Uterus (tissue), 2 donors: ENCODE data around the gene ZNF391.
"Not testable (repeated sequence)": the region's sequence is repeated elsewhere in the genome, so short reads cannot be mapped to it uniquely, and the experiment has no call there.

Experiments
- POLR2A ChIP-seq, 2 donors: fragments of 450-650 bp; IDR thresholded peaks; one replicate each; pipeline ENCODE4 v1.6.1; 2016; ENCODE audit warnings: antibody characterized with exemption in 2 of 2, mild to moderate bottlenecking in 1 of 2, moderate library complexity in 1 of 2
- TF ChIP-seq, protein P1 (sequence below), 4 experiments: fragments of 200-600 bp in 2 of 4; fragments of 450-650 bp in 2 of 4; sonication (generic) in 2 of 4; IDR thresholded peaks; one replicate each; pipeline ENCODE4 v1.5.1; 2016 to 2019; ENCODE audit warnings: antibody characterized with exemption in 4 of 4, mild to moderate bottlenecking in 2 of 4, moderate library complexity in 1 of 4

DNA sequence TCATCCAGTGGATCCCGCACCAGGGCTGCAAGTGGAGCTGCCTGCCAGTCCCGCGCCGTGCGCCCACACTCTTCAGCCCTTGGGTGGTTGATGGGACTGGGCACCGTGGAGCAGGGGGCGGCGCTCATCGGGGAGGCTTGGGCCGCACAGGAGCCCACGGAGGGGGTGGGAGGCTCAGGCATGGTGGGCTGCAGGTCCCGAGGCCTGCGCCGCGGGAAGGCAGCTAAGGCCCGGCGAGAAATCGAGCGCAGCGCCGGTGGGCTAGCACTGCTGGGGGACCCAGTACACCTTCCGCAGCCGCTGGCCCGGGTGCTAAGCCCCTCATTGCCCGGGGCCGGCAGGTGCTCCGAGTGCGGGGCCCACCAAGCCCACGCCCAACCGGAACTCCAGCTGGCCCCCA lies 7.6 kb upstream of the ZNF391 start:
- TF ChIP-seq, protein P1, sequence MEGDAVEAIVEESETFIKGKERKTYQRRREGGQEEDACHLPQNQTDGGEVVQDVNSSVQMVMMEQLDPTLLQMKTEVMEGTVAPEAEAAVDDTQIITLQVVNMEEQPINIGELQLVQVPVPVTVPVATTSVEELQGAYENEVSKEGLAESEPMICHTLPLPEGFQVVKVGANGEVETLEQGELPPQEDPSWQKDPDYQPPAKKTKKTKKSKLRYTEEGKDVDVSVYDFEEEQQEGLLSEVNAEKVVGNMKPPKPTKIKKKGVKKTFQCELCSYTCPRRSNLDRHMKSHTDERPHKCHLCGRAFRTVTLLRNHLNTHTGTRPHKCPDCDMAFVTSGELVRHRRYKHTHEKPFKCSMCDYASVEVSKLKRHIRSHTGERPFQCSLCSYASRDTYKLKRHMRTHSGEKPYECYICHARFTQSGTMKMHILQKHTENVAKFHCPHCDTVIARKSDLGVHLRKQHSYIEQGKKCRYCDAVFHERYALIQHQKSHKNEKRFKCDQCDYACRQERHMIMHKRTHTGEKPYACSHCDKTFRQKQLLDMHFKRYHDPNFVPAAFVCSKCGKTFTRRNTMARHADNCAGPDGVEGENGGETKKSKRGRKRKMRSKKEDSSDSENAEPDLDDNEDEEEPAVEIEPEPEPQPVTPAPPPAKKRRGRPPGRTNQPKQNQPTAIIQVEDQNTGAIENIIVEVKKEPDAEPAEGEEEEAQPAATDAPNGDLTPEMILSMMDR (IDR thresholded peaks at IDR 0.05) = not testable (repeated sequence)
- TF ChIP-seq POLR2A (IDR thresholded peaks at IDR 0.05) = not testable (repeated sequence)
